ENCODE results near the gene FBN1. TPM values are rescaled to one million over a fixed set of nuclear protein-coding genes. Genes with fewer than 3 reads are reported as not detected.
A peak's percentile ranks its signal among the peaks of the same experiment; 100 is the strongest.

Gene FBN1
- total RNA-seq, 2 donors from 2014 or later, result 258 to 300 TPM

DNA sequence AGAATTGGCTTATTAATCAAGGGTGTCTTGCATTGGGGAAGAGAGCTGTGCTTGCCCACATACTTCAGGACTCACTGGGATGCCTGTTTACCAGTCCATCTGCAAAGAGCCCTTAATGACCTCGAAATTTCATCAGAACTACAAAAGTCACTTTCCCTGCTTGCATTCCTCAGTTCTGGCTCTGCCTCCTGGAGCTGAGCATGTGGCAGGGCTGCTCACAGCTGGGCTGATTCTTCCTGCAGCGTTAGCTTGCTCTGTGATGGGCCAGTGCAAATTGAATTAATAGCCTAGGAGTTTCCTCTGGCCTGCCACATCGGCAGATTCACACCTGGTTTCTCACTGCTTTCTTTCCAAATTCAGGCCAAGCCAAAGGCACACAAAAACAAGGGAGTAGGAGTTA lies 205.4 kb downstream of the FBN1 start:
- Histone ChIP-seq H3K9me3 (no peaks in the 10 kb centered on the region), H3K27me3 (replicated peaks; ENCODE audit: insufficient read depth) (no peaks in the 10 kb centered on the region), H3K36me3 (peaks cover 17% of the 10 kb centered on the region), H3K4me3 (no peak overlapping the region), H3K4me1 (ENCODE audit: control insufficient read depth in 1 of 2, low read depth in 2 of 2) (peaks cover 3 to 21% of the 10 kb centered on the region in 2 donors), H3K27ac (peak overlapping the region; percentile 13 to 45)
- DNase-seq (ENCODE audit: low spot score), result no peak
- no peak for ATAC-seq (ENCODE audit: insufficient number of reproducible peaks, low FRiP score, low read depth)
- no peak for TF ChIP-seq CTCF (IDR thresholded peaks at IDR 0.05)

GRCh38 chr15:48437178-48437577 lies 208.3 kb downstream of the FBN1 start:
- DNase-seq (ENCODE audit: low spot score) (no peak), ATAC-seq (ENCODE audit: insufficient number of reproducible peaks, low FRiP score, low read depth) (no peak)
- Histone ChIP-seq H3K4me3 (no peak overlapping the region), H3K27me3 (replicated peaks; ENCODE audit: insufficient read depth) (no peaks in the 10 kb centered on the region), H3K4me1 (ENCODE audit: control insufficient read depth in 1 of 2, low read depth in 2 of 2) (peaks cover 0 to 13% of the 10 kb centered on the region in 2 donors), H3K9me3 (no peaks in the 10 kb centered on the region), H3K36me3 (peaks cover 37% of the 10 kb centered on the region), H3K27ac (no peak overlapping the region)
- no peak for TF ChIP-seq CTCF (IDR thresholded peaks at IDR 0.05)

DNA sequence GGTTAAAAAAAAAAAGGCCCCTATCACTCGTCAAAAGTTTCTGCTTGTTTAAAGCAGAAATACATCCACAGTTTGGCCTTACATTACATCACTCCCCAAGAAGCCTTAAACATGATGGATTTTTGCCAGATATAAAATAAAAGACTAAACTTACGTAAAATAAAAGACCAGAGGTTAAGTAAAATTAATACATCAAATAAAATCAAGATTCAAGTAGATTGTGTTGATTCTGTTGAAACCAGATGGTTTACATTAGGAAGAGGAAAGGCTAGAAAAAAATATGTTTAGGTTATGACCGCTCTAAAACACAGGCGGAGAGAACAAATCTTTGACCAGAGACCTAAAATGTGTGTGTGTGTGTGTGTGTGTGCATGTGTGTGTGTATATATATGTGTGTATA lies 210.2 kb downstream of the FBN1 start:
- Histone ChIP-seq H3K27me3 (replicated peaks; ENCODE audit: insufficient read depth) (no peaks in the 10 kb centered on the region), H3K4me1 (ENCODE audit: control insufficient read depth in 1 of 2, low read depth in 2 of 2) (peaks cover 0 to 7% of the 10 kb centered on the region in 2 donors), H3K27ac (no peak overlapping the region), H3K4me3 (no peak overlapping the region), H3K9me3 (no peaks in the 10 kb centered on the region), H3K36me3 (peaks cover 31% of the 10 kb centered on the region)
- DNase-seq (ENCODE audit: low spot score), result no peak
- no peak for TF ChIP-seq CTCF (IDR thresholded peaks at IDR 0.05)
- ATAC-seq (ENCODE audit: insufficient number of reproducible peaks, low FRiP score, low read depth), result no peak

DNA sequence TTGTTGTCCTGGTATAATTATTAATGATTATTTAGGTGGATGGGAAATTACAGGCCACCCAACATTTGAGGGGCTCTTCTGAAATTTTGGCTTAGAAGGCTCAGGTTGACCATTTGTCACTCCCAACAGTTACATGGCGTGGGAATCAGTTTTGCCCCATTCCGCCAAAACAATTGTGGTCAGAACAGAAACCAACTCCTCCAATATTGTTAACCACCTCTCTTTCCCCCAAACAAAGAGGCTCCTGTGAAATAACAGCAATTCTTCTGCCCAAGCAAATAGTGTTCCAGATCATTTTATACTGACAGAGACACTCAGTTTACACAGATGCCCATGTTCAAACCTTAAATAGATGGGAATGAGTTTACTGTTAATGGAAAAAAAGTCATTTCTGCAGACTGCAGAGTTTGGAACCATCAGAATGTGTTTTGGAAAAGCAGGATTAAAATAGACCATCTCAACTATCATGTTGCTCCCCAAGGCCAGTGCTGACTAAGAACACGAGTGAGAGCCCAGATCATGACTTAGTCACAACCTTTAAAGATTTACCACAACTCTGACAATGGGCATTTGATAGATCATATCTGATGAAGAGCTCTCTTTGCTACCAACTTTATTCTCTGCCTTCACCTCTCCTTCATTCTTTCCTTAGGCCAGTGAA lies 212.2 kb downstream of the FBN1 start:
- Histone ChIP-seq H3K9me3 (no peaks in the 10 kb centered on the region), H3K4me3 (no peak overlapping the region), H3K4me1 (ENCODE audit: control insufficient read depth in 1 of 2, low read depth in 2 of 2) (no peaks in the 10 kb centered on the region), H3K36me3 (peaks cover 34% of the 10 kb centered on the region), H3K27me3 (replicated peaks; ENCODE audit: insufficient read depth) (no peaks in the 10 kb centered on the region), H3K27ac (no peak overlapping the region)
- no peak for TF ChIP-seq CTCF (IDR thresholded peaks at IDR 0.05)
- DNase-seq (ENCODE audit: low spot score), result no peak
- ATAC-seq (ENCODE audit: insufficient number of reproducible peaks, low FRiP score, low read depth), result no peak

DNA sequence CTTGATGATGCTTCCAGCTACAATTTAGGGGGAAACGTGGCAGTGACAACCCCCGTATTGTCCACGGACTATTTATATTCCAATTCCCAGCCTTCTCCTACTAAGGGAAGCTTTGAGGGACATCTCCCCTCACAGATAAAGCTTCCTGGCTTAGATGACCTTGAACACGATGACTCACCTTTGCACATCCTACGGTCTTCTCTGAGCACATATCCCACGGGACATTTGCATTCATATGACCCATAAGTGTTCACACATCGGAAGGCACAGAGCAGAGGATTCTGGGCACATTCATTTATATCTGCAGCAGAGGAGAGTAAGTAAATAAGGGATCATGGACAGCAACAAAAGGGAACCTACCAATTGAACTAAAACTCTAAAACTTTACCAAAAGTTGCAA lies 212.8 kb downstream of the FBN1 start:
- H3K36me3 ChIP-seq, result peaks cover 32% of the 10 kb centered on the region
- ATAC-seq (ENCODE audit: insufficient number of reproducible peaks, low FRiP score, low read depth) (no peak), DNase-seq (ENCODE audit: low spot score) (no peak)
- H3K4me1 ChIP-seq (ENCODE audit: control insufficient read depth in 1 of 2, low read depth in 2 of 2), result no peaks in the 10 kb centered on the region
- H3K27ac ChIP-seq, result no peak overlapping the region
- TF ChIP-seq CTCF (IDR thresholded peaks at IDR 0.05), result no peak
- H3K9me3 ChIP-seq, result no peaks in the 10 kb centered on the region
- H3K27me3 ChIP-seq (replicated peaks; ENCODE audit: insufficient read depth), result no peaks in the 10 kb centered on the region
- no peak overlapping the region for H3K4me3 ChIP-seq
